GM18517 (cell line): Measurements from ENCODE around the gene OR5C1.
A peak's percentile ranks its signal among the peaks of the same experiment; 100 is the strongest.
"Not testable (repeated sequence)": the region's sequence is repeated elsewhere in the genome, so short reads cannot be mapped to it uniquely, and the experiment has no call there.

Experiments used
- ATAC-seq: cut with Tn5 transposase; IDR thresholded peaks from one replicate; pipeline ENCODE4 v1.9.1; 2021; ENCODE audit warnings: mild to moderate bottlenecking, moderate library complexity; ENCODE audit not compliant: unreplicated experiment

OR5C1 gene

DNA sequence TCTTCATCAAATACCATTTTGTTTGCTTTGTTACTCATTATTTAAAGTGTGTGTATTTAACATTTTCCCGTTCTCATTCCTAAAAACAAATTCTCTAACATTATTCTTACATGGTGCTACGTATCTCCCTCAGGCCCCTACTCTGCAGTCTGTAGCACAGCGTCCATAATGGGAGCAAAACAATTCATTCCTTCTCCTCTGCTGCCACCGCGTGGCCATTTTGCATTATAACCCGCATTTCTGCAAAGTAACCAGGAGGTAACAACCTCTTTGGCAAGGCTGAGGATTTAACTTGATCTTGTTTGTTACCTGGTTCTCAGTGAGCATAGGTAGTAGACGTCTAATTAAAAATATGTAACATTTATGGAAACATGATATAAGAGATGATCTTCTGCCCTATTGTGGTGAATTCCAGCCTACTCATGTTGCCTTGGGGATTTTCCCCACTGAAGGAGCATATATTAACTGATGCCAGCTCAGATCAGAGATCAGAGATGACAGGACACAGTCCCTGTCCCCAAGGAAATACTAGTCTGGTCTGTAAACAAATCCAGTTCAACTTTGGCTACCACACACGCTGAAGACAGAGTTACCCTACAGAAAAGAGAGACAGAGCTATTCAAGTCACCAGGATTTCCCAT, 21.7 kb downstream of the OR5C1 start:
- no peak for ATAC-seq

DNA sequence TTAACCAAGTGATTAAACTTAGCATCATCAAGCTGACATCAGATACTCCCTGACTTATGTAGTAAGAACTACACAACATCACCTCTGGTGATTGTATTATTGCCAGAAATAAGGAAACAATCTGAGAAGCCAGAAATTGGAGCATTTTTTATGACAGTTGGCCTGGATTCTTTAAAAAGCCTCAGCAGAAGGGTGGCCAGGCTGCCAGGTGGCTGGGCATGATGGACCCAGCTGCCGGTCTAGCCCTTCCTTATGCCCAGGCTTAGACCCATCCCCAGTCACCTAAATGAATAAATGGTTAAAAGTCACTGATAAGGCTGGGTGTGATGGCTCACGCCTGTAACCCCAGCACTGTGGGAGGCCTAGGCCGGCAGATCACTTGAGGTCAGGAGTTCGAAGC, 24.0 kb downstream of the OR5C1 start:
- no peak for ATAC-seq

DNA sequence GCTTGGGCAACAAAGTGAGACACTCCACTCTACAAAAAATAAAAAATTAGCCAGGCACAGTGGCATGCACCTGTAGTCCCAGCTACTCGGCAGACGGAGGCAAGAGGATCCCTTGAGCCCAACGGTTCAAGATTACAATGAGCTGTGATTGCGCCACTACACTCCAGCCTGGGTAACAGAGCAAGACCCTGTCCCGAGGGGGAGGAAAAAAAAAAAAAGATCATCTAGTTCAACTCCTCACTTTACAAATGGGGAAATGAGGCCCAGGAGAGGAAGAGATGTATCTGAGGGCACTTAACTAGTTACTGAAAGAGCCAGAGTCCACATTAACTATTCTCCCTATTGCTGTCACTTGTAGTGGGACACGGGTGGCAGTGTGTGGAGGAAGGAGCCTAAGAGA, 25.8 kb downstream of the OR5C1 start:
- no peak for ATAC-seq

DNA sequence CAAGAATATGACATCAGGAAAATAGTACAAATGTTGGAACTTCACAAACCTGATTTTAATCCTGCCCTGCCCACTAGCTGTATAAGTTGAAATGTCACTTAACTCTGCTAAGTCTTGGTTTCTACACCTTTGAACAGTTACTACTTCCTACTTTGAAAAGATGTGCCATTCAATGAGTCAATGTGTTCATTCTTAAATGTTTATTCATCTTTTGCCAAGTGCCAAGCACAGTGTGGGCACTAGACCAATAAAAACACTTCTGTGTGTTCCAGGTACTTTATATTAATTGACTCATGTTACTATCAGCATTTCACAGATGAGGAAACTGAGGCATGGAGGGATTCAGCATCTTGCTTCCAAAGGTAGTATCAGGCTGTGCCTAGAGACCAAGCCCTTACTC, 26.8 kb downstream of the OR5C1 start:
- ATAC-seq: no peak

DNA sequence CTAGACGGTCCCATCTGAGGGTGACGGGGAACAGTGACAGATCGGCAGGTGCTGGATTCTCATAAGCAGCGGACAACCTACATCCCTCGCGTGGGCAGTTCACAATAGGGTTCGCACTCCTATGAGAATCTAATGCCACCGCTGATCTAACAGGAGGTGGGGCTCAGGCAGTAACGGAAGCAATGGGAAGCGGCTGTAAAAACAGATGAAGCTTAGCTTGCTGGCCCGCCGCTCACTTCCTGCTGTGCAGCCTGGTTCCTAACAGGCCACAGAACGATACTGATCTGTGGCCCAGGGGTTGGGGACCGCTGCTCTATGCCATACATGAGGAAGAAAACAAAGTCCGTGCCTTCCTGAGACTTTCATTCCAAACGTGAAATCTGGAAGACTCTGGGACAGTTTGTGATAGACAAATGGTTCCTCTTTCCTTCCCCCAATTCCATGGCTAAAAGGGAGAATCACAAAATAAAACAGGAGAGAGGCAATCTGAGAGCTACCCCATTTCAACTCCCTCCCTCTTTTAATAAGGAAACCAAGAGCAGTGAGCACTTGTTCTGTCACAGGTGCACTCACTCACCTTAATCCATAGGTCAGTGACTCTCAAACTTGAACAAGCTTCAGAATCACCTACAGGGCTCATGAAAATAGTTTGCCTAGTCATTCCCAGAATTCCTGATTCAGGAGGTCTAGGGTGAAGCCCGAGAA, 27.6 kb downstream of the OR5C1 start:
- ATAC-seq: no peak

DNA sequence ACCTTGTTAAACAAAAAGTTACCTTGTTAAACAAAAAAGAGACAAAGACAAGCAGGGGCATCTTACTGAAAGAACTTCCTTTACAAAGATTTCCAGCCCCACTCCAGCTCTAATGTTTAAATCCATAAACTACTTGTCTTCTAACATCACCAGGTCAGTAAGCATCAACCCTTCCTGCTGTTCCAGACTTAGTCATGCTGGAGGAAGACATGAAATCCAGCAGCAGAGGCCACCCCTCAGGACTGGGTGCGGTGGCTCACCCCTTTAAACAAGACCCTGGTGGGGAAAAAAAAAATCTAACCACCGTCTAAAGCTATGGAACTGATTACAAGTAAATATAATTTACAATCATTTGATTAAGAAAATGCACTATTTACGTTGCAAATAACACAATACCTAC, 30.6 kb downstream of the OR5C1 start:
- no peak for ATAC-seq

DNA sequence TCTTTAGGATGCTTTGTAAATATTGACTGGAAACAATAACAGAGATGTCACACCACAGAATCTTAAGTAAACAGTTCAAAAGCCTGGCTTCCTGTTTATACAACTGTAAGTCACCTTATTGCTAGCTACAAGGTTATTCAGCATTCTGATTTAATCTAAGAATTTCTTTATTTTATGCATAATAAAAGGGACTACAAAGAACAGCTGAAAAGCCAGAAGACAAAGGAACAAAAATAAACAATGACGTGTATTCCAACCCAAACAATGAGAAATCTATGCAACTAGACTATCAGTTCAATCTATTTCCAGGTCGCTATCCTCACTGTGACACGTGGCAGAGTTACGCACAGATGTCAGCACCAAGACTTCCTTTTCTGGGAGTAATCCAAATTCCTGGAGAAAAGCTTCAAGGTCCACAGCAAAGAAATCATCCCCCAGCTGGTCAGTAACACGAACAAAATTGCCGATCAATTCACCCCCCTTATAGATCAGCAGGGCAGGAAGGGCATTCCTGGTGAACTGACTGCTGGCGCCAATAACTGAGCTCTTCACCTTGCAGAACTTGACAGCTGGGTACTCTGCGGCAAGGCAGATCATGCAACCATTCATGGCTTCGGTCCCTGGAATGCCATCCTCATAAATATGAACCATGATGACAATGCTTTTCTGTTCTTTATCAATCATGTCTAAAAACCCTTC, 31.2 kb downstream of the OR5C1 start:
- ATAC-seq: no peak

DNA sequence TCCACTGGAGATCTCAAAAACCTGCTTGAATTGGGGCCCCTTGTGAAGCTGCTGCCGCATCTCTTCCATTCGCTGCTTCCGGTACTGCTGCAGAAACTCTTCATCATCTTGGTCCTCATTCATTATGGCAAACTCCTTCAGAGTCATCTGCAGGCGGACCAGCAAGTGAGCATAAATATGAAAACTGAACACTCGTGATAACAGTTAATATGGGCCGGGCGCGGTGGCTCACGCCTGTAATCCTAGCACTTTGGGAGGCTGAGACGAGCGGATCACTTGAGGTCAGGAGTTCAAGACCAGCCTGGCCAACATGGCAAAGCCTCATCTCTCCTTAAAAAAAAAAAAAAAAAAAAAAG, 31.7 kb downstream of the OR5C1 start:
- ATAC-seq: no peak

DNA sequence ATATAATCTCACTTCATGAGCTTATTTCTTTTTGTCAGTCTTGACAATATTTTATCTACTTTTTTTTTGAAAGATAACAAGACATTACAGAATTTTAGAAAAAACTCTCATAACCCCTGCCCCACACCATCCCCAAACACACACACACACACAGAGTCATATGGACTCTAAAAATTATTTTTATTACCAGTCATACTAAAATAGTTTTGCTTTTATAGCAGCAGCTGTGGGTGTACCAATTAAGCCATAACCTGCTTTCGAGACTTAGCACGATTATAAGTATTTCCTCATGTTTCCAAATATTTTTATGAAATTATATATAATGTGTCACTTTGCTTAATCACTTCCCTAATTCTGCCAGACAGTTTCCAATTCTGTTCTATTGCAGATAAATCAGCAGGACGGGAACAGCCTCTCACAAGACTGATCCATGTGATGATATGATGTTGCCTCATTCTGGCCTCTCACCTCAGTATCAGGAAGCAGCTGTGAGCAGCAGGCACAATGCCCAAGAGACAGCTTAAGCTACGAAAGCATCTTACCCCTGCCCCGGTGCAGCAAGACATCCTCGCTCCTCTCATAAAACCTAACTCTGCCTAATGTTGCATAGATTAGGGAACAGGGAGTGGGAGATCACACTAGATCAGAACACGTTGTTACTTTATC, 32.7 kb downstream of the OR5C1 start:
- no peak for ATAC-seq

DNA sequence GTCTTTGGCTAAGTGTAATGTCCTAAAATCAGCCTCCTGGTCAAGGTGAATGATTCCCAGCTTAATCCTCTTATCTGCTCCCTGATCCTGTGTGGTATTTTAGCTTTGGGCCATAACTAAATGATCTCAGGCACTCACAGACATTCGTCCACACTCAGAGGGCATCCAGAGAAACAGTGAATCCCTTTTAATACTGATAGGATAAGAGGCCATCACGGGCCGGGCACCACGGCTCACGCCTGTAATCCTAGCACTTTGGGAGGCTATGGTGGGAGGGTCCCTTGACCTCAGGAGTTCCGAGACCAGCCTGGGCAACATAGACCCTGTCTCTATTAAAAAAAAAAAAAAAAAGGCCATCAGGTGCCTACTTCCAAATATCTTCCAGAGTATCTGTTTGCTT, 33.3 kb downstream of the OR5C1 start:
- no peak for ATAC-seq

DNA sequence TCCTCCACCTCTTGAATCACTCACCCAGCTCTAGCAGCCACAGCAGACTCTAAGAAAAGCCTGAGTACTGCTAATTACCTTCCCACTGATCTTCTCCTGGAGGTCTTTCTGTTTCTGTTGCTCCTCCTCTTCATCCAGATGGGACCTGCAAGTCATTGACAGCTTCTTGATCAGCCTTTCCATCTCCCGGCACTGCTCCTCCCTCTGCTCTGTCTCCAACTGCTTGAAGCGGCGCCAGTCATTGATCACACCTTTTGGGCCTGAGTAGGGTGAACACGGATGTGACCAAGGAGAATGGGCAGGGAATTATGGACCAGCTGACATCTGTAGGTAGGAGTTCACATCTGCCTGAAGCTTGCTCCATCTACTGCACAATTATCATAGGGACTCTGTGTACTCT, 34.2 kb downstream of the OR5C1 start:
- no peak for ATAC-seq

DNA sequence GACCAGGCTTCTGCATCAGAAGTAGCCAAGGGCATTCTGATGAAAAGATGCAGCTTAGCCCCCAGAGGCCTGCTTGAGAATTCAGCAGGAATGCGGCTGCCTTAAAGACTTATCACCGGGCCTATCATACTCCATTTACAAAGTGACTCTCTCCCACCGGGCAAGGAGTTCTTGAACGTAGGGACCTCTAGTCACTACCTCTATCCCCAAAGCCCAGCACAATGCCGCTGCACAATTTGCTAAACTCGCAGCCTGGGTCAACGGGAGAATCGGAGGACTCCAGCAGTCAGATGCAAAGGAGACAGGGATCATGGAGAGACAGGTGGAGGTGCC, 39.0 kb downstream of the OR5C1 start:
- peak; percentile 15 for ATAC-seq

DNA sequence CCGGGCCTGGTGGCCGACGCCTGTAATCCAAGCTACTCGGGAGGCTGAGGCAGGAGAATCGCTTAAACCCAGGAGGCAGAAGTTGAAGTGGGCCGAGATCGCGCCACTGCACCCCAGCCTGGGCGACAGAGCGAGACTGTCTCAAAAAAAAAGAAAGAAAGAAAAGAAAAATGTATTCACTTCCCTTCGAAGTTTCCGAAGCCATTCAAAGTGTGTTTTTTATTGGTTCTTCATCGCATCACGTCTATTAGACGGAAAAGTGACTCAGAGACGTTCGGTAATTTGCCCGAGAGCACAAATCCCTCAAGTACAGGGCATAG, 40.2 kb downstream of the OR5C1 start:
- not testable (repeated sequence) for ATAC-seq

DNA sequence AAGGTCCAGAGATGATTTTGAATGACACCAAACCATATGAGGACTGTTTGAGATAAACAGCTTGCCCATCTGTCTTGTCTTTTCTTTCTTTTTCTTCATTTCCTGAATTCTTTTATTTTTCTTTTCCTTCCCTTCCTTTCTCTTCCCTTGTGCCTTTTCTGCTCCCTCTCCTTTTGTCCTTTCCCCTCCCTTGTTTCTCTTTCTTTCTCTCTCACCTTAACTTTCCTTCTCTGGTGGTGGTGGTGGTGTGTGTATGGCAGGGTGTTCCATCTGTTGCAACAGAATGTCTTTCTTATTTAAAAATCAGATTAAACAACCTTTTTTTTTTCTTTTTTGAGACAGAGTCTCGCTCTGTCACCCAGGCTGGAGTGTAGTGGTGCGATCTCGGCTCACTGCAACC, 43.5 kb downstream of the OR5C1 start:
- no peak for ATAC-seq

DNA sequence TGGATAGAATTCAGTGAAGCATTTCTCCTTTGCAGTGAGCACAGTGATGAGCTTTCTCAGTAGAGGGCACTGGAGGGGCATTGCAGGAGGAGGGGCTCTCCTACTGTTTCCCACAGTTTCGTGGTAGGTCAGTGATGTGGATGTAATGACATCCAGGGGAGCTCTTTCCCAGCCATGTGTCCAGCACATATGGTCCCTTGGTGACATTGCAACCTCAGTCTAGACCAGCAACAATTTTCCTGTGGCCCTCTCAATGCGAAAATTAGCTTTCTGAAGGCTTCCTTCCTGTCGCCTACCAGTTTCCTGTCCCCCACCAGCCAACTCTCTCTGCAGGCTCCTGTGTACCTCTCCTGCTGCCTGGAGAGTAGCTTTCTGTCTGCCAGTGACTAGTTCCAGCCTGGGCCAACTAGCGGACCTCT, 46.6 kb downstream of the OR5C1 start:
- ATAC-seq: no peak

DNA sequence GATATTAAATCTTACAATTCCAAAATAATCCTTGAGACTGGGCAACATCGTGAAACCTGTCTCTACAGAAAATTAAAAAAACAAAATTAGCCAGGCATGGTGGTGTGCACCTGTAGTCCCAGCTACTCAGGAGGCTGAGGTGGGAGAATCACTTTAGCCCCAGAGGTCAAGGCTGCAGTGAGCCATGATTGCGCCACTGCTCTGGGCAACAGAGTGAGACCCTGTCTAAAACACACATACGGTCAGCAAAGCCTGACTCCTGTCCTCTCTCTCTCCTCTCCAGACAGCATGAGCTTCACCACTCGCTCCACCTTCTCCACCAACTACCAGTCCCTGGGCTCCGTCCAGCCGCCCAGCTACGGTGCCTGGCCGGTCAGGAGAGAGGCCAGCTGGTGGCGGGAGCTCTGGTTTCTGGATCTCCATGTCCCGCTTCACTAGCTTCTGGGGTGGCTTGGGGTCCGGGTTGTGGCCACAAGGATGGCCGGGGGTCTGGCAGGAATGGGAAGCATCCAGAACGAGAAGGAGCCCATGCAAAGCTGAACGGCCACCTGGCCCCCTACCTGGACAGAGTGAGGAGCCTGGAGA, 48.6 kb downstream of the OR5C1 start:
- no peak for ATAC-seq

DNA sequence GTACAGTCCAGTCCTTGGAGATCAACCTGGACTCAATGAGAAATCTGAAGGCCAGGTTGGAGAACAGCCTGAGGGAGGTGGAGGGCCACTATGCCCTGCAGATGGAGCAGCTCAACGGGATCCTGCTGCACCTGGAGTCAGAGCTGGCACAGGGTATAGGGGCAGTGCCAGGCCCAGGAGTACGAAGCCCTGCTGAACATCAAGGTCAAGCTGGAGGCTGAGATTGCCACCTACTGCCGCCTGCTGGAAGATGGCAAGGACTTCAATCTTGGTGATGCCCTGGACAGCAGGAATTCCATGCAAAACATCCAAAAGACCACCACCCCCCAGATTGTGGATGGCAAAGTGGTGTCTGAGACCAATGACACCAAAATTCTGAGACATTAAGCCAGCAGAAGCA, 49.7 kb downstream of the OR5C1 start:
- not testable (repeated sequence) for ATAC-seq
